NCI-H2081 treated with DMSO at 0.1 percent for 48 hours (cell line): ENCODE data around the gene AGAP1.

Experiments used
- DNase-seq: peaks from one replicate; lab custom pipeline; 2025; lab: John Stamatoyannopoulos, UW

The AGAP1 gene

GRCh38 chr2:235850289-235850688 is 356.4 kb downstream of the AGAP1 start:
- no peak for DNase-seq

- no peak for DNase-seq
These were observed 357.1 kb downstream of the AGAP1 start for GRCh38 chr2:235850771-235851551.

- no peak for DNase-seq
These were observed 358.1 kb downstream of the AGAP1 start for GRCh38 chr2:235851828-235852525.

GRCh38 chr2:235852526-235852920 is 358.7 kb downstream of the AGAP1 start:
- DNase-seq, result no peak

- no peak for DNase-seq
These were observed 360.4 kb downstream of the AGAP1 start for GRCh38 chr2:235854276-235854675.

GRCh38 chr2:235855011-235855410 is 361.2 kb downstream of the AGAP1 start:
- DNase-seq, result no peak

GRCh38 chr2:235856151-235856854 is 362.5 kb downstream of the AGAP1 start:
- DNase-seq, result no peak

- no peak for DNase-seq
These were observed 363.8 kb downstream of the AGAP1 start for GRCh38 chr2:235857598-235857997.

- no peak for DNase-seq
These were observed 365.0 kb downstream of the AGAP1 start for GRCh38 chr2:235858881-235859280.

GRCh38 chr2:235859651-235860050 is 365.8 kb downstream of the AGAP1 start:
- DNase-seq, result no peak

- no peak for DNase-seq
These were observed 366.3 kb downstream of the AGAP1 start for GRCh38 chr2:235860111-235860510.

- DNase-seq, result no peak
These were observed 367.0 kb downstream of the AGAP1 start for GRCh38 chr2:235860871-235861270.

GRCh38 chr2:235861383-235861782 is 367.5 kb downstream of the AGAP1 start:
- DNase-seq, result no peak

GRCh38 chr2:235863414-235863813 is 369.6 kb downstream of the AGAP1 start:
- no peak for DNase-seq

- no peak for DNase-seq
These were observed 370.5 kb downstream of the AGAP1 start for GRCh38 chr2:235864302-235864701.

- no peak for DNase-seq
These were observed 371.1 kb downstream of the AGAP1 start for GRCh38 chr2:235864733-235865515.

GRCh38 chr2:235866373-235866772 is 372.5 kb downstream of the AGAP1 start:
- DNase-seq, result no peak

- DNase-seq, result no peak
These were observed 374.4 kb downstream of the AGAP1 start for GRCh38 chr2:235868224-235868623.

- DNase-seq, result no peak
These were observed 374.8 kb downstream of the AGAP1 start for GRCh38 chr2:235868645-235869044.

- no peak for DNase-seq
These were observed 376.7 kb downstream of the AGAP1 start for GRCh38 chr2:235870515-235870914.

GRCh38 chr2:235876099-235876679 is 382.3 kb downstream of the AGAP1 start:
- no peak for DNase-seq
